Stimulated activated CD4-positive, alpha-beta T cell treated with anti-CD3 and anti-CD28 coated beads, TNF-alpha, amount 100 ng/mL, for 48 hours (primary cell): ENCODE results near the gene ANKRD1.
"Not testable (repeated sequence)": the region's sequence is repeated elsewhere in the genome, so short reads cannot be mapped to it uniquely, and the experiment has no call there.

Source experiments
- DNase-seq, 3 donors: peaks; one replicate each; pipeline ENCODE4 v3.0.0-alpha.2; 2020; ENCODE audit warnings: low read depth in 3 of 3

ANKRD1 gene

DNA sequence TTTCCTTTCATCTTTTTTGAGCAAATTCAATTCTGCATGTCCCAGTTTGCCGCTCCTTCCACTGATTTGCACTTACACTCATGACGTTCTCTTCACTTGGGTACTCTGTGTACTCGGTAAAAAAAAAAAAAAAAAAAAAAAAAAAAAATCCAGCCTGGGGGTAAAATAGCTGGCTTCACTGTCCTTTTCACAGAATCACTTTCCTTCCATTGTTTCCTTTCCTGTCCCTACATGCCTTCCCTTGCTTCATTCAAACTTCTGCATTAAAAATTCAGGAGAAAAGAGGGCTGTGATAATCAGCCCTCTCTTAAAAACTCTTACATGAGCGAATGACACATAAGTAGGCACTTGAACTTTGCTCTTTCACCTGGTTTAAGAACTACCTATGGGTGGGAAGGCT, 8.7 kb downstream of the ANKRD1 start:
- no peak for DNase-seq

DNA sequence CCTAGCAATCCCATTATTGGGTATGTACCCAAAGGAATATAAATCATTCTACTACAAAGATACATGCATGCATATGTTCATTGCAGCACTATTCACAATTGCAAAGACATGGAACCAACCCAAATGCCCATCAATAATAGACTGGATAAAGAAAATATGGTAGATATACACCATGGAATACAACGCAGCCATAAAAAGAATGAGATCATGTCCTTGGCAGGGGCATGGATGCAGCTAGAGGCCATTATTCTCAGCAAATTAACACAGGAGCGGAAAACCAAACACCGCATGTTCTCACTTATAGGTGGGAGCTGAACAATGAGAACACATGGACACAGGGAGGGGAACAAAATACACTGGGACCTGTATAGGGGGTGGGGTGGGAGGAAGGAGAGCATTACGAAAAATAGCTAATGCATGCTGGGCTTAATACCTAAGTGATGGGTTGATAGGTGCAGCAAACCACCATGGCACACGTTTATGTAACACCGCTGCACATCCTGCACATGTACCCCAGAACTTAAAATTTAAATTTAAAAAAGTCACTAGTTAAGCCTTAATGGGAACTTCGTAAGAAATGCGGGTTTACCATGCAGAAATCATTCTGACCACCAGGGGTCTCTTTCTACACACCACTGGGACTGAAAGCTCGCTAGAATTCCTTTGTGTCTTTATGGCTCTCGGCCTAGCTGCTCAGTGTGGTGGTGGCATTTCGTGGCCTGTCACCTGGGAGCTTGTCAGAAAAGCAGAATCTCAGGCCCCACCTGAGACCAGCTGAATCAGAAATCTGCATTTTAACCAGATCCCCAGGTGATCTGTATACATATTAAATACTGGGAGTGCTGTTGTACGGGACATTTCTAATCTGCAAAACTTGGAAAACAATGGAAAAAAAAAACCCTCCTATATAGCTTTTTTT, 9.5 kb downstream of the ANKRD1 start:
- peak; percentile 9 to 32 (median 24) for DNase-seq

DNA sequence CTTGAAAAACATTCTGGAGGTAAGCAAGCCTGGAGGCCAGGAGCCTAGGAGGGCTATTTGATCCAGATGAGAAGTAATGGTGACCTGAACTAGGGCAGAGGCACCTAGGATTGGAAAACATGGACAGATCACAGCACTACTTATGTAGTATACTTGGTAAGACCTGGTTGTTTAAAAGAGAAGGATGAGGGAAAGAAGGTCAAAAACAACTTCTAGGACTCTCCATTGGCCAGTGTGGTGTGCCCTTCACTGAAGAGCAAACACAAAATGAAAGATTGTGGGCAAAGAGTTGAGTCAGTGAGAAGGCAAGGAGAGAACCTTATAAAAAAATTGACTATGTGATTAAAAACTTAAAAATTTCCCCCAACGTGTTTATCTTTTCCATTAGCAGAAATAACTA, 14.3 kb downstream of the ANKRD1 start:
- DNase-seq: no peak

DNA sequence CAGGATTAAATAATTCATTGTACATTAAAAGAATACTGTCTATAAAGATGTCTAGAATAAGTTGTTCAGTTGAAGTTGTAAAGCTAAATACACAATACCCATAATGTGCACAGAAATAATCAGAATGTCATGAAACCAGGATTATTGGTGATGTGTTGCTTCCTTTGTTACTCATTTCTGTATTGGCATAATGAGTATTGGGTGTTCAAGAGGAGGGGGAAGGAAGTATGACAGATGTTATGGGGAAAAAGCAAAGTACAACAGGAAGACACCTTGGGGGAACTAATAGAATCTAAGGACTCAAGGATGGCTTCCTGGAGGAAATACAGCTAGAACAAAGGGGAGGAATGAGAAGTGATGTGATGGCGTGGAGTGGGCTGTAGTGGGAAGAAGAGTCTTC, 15.0 kb downstream of the ANKRD1 start:
- DNase-seq: no peak

DNA sequence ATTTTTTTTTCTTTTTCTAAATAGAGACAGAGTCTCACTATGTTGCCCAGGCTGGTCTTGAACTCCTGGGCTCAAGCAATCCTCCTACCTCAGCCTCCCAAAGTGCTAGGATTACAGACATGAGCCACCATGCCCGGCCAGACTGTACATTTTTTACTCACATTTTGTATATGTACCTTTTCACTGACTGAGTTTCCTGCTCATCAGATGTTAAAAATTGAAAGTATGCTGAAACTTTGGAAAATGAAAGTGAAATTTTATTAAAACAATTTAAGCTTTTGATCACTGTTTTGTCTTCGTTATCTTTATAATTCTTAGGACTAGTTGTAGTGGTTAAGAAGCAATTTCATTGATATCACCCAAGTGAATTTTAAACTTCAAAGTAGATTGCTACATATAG, 24.0 kb downstream of the ANKRD1 start:
- DNase-seq: not testable (repeated sequence)

DNA sequence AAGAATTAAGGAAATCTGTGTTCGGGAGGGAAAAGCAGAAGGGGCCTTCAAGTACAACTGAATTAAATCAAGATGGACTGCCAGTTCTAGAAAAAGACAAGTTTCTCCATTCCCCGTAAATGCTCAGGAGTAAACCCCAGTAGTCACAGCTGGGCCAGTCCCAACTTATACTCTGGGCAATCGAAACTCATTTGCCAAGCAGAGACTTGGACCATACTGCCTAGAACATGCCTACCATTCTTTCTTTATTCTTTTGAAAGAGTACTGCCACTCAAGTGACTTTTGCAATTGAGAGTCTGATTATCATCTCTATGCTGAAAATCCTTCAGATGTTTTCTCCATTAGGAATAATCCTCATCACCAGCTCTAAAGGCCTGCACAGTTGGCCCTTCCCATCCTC, 27.7 kb downstream of the ANKRD1 start:
- DNase-seq: no peak

DNA sequence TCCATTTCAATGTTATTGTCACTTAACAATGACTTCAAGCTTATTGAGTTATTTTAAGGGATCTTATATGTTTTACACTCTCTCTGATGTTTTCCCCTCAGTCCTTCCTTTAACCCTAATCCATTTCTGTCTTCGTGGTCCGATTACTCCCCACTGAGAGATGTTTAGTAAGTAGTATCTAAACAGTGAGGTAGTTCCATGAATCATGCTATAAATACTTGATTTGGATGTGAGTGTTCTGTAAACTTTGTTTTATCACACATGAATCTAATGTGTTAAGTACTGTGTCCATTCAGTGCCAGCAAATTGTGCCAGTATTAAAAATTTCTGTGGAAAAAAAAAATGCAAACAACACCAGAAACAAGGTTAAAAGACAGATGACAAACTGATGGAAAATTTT, 30.5 kb downstream of the ANKRD1 start:
- no peak for DNase-seq

DNA sequence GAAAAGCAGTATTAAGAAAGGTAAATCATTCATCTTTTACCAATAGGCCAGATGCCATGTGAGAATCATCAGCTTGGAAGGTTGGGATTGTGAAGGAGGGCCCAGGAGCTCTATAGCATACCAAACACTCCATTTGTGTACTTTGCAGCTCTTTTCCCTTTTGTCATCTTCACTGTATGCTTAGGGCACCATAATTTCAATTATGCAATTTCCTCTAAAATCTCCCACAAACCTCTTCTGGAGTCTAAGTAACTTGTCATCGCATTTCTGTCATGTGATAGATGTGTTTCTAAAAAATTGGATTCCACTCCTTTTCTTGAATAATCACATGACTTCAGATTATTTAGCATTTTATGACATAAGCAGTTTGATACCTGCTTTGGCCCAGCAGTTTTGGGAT, 31.3 kb downstream of the ANKRD1 start:
- DNase-seq: no peak

DNA sequence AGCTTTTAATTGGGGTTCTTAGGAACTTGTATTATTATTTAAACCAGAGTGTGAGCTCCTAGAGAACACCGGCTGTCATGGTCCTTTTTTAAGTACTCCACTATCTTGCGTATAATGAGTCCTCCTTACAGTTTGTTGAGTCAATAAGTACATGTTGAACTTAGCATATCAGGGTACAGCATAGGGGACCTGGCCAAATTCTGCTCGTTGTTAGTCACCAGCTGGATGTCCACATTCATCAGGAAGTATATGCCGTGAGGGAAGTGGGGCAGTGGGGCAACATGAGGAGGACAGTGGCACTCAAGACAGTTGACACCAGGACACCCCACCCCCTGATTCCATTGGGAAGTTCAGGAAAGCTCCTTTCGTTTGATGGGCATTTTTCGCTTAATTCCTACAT, 32.5 kb downstream of the ANKRD1 start:
- no peak for DNase-seq

DNA sequence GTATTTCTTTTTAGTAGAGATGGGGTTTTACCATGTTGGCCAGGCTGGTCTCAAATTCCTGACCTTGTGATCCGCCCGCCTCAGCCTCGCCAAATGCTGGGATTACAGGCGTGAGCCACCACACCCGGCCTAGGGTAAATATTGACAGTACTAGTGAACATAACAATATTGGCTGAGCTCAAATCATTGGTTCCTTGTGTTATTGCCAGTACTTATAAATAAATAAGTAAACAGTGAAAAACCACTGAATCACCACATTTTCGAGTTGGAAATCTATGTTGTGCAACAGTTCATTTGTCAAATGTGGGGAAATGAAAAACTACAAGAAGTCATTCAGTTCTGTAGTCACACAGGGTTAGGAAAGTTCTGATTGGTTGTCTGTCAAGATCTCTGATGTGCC, 33.3 kb downstream of the ANKRD1 start:
- no peak for DNase-seq

DNA sequence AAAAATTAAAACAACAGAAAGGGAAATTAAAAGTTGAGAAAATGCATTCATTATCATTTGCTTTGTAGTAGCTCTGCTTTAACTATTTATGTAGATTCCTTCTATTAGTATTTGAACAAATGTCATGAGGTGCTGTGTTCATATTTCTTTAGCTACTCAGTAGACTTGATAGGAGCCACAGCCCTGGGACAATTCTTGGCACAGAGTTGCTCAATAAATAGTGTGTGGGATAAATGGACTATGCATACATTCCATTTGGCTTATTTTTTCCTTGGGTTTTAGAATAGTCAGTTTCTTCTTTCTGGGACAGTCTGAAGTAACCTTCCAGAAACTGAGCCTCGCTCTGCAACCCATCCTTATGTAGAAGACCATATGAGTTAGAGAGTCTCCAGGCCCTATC, 35.7 kb downstream of the ANKRD1 start:
- no peak for DNase-seq

DNA sequence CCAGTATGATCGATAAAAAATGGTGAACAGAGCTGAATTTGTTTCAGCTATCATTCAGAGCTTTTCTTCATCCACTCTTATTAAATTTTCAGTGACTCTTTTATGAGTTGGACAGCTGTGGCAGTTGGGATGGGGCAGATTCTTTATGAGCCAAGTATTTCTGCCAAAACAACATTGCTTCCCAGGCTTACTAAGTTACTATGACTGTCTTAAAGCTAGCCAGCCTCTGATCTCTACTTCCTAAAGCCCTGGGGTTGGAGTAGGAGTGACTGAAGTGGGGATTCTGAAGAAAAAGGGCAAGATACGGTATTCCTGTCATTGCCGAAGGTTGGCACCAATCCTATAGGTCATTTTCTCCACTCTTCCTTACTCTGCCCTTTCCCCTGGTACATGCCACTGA, 36.5 kb downstream of the ANKRD1 start:
- no peak for DNase-seq

DNA sequence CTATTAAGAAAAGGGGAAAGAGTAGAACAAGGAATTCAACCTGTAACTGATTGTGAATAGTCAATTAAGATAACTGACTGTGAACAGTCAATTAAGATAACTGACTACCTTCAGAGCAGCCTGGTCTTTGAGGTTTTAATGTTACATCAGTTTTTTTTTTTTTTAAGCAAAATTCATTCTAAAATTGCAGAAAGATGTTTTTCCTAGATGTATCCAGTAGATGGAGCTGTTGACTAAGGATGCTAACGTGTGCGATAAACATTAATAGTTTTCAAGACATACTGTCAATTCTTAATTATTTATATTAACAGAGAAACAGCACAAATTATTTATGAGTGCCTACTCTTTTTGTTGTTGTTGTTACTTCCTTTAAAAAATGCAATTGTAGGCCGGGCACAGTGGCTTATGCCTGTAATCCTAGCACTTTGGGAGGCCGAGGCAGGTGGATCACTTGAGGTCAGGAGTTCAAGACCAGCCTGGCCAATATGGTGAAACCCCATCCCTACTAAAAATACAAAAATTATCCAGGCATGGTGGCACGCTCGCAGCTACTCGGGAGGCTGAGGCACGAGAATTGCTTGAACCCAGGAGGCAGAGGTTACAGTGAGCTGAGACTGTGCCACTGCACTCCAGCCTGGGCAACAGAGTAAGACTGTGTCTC, 40.7 kb downstream of the ANKRD1 start:
- not testable (repeated sequence) for DNase-seq

DNA sequence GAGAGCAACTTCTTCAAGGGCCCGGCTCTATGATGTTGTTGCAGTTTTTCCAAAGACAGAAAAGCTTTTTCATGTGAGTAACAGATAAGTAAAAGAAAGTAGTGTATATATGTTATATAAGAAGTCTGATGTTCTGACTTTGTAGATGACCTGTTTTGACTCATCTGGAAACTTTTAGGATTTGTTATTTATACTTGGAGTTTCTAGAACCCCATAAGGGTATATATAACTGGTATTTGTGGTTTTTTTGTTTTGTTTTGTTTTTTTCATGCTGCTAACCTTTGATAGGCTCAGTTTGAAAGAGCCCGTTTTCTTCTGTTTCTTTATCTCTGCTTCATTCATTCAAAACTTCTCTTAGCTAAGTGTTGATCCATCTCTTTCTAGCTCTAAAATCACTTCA, 41.8 kb downstream of the ANKRD1 start:
- DNase-seq: no peak

DNA sequence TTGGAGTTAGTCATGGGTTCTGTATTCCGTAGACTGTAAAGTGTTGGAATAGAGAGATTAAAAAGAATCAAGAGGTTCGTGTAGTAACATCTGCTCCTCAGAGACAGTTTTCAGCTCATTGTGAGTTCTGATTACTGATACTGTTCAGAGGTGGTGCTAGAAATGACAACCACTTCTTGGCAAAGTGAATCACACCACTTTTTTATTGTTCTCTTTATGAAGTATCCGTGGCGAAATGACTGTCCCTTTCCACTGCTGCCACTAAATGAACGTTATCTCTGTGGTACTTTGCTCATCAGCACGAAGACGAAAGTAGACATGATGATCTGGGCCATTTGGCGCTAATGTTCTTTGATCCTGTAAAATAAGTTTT, 48.3 kb downstream of the ANKRD1 start:
- no peak for DNase-seq

DNA sequence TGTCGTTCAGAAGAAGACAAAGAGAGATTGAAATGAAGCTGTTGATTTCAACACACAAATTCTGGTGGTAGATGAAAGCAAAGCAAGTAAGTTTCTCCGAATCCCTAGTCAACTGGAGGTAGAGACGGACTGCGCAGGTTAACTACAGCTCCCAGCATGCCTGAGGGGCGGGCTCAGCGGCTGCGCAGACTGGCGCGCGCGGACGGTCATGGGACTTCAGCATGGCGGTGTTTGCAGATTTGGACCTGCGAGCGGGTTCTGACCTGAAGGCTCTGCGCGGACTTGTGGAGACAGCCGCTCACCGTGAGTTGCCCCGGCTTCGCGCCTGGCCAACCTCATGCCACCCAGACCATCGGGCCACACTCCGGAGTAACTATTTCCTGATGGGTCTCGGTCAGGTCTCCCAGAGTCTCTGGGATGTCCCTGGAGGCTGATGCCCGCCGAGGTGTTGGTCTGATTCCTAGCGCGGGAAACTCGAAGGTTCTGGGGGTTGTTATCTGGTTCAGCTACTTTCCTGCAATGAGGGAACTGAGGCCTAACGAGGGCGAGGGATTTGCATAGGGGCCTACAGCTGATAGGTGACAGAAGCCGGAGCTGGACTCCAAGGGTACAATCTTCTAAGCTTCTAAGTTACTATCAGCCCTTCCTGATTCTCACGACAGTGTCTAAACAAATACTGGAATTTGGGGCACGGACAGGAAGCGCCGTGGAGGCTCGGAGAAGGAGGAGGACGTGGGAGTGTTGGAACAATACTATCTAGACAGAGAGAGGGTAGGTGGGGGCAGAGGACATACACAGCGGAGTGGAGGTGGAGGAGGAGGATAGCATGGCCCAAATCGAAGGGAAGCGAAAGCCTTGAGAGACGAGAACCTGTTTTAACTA, 48.9 kb downstream of the ANKRD1 start, which contains the start of gene RPP30:
Gene RPP30, plus strand, starts transcription at position 209 of the 882 bp plus-strand sequence. Its CDS starts 13 bp downstream, at position 222.
- peak; percentile 65 to 77 (median 74) for DNase-seq

DNA sequence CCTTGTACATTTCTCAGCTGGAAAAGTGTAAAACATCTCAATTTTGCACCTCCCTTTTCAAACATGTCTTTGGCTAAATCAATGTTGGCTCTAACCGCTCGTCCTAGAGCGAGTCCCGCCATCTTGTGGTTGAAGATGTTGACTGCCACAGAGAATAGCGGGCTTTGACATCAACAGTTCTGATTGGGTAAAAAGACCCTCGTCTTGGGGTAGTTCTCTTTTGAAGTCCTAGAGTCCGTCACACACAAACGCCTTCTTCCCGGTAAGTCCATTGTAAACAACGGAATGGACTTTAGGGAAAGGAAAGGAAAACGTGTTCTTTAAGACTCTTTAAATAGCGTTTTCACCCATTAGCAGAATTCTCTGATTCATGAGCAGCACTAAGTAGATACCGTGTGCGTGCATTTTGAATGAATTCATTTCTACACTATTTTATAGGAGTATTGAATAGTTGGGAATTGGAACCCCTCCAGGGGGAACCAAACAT, 49.6 kb downstream of the ANKRD1 start:
- DNase-seq: no peak

DNA sequence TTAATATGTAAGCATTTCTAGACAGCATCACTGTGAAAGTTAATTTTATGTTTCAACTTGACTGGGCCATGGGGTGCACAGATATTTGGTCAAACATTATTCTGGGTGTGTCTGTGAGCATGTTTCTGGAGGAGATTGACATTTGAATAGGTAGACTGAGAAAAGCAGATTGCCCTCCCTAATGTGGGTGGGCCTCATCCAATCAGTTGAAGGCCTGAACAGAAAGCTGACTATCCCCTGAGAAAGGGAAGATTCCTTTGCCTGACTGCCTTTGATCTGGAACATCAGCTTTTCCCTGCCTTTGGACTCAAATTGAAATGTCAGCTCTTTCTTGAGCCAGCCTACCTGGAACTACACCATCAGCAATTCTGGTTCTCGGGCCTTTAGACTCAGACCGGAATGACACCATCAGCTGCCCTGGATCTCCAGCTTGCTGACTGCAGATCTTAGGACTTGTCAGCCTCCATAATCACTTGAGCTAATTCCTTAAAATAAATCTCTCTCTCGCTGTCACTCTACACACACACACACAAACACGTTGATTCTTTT, 54.8 kb downstream of the ANKRD1 start:
- DNase-seq: no peak

DNA sequence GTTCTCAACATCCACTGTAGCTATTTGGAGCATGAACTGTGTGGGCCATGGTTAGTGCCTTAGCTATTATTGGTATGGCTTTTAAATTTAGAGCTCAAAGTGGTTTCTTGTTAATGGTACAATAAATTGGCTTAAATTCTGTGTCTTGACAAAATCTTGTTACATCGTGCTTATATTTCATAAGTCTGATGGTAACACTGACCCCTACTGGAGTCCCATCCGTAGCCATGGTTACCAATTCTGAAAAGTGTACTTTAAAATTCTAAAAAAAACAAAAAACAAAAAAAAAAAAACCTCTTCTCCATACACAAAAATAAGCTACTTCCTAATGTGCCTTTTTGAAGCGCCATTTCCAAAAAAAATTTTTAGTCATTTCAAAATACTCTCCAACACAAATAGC, 55.5 kb downstream of the ANKRD1 start:
- DNase-seq: no peak

DNA sequence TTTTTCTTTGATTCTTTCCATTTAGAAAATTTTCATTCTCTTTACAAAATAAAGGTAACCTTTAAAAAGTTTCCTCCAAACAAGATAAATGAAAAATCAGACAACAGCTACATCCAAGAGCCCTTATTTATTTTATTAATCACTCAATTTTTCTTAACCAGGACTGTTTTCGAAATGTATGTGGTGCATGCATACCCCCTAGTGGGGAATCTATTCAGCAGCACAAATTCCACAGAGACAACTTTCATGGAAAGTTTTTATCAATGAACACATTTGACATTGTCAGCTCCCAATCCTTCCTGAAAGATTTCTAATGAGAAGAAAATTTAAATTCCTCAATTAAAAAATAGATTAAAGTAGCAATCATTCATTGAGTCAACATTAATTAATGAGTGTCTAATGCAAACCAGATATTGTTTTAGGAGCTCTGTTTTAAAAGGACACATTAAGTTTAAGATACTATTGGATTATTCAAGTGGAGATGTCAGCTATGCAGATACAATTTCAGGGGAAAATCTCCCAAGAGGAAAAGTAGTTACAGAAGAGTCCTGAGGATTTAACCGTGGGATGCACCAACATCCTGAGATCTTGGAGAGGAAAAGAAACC, 57.9 kb downstream of the ANKRD1 start:
- no peak for DNase-seq
